B cell (primary cell): ENCODE data around the gene GRID1. TPM values are rescaled to one million over a fixed set of nuclear protein-coding genes. Genes with fewer than 3 reads are reported as not detected.

ENCODE experiments used
- ATAC-seq: fragments of 200-7000 bp; cut with Tn5 transposase; one replicate; pipeline ENCODE4 v1.10.0; 2021; ENCODE audit warnings: low read depth, mild to moderate bottlenecking, moderate number of reproducible peaks, moderate library complexity
- CTCF ChIA-PET: fragments of 350-600 bp; sonication (Branson Sonifier 250); formaldehyde crosslinking; loops from one replicate; lab custom pipeline; 2021; ENCODE audit warnings: antibody characterized with exemption, inconsistent platforms; lab: Charles Lee
- POLR2A ChIA-PET: fragments of 350-600 bp; sonication (Branson Sonifier 250); formaldehyde crosslinking; loops from one replicate; lab custom pipeline; 2021; ENCODE audit warnings: antibody characterized with exemption; lab: Charles Lee
- DNase-seq: peaks from one replicate; pipeline ENCODE4 v3.0.0; 2013
- H2AFZ ChIP-seq: 2 replicates; pipeline ENCODE4 v1.6.1; 2012; ENCODE audit warnings: mild to moderate bottlenecking, low read depth, low read length; ENCODE audit not compliant: insufficient read depth, poor library complexity, severe bottlenecking
- H3K27ac ChIP-seq, 2 donors: 1 replicate in 1 of 2; 2 replicates in 1 of 2; pipeline ENCODE4 v1.5.1; 2012 to 2013; ENCODE audit warnings: low read length in 2 of 2, mild to moderate bottlenecking in 2 of 2, moderate library complexity in 1 of 2
- H3K27me3 ChIP-seq, 4 experiments: fragments of 200-600 bp in 1 of 4; sonication (generic) in 1 of 4; replicated peaks in 1 of 4; 1 replicate in 2 of 4; 2 replicates in 2 of 4; pipeline versions ENCODE4 v1.6.1 to v1.7.0; 2013 to 2016; ENCODE audit warnings: low read length in 3 of 4, mild to moderate bottlenecking in 2 of 4, mixed read lengths in 1 of 4, moderate library complexity in 1 of 4; ENCODE audit not compliant: insufficient read depth in 4 of 4, control insufficient read depth in 3 of 4; ENCODE audit errors: control extremely low read depth in 1 of 4
- H3K36me3 ChIP-seq, 2 experiments: replicated peaks in 1 of 2; 1 replicate in 1 of 2; 2 replicates in 1 of 2; pipeline versions ENCODE4 v1.6.1 to v1.7.1; 2013; ENCODE audit warnings: low read length in 1 of 2; ENCODE audit not compliant: insufficient read depth in 2 of 2, control insufficient read depth in 1 of 2; ENCODE audit errors: control extremely low read depth in 1 of 2, extremely low read depth in 1 of 2
- H3K4me1 ChIP-seq, 2 donors: fragments of 200-600 bp in 1 of 2; sonication (generic) in 1 of 2; 1 replicate in 1 of 2; 2 replicates in 1 of 2; pipeline versions ENCODE4 v1.5.1 to v1.6.1; 2013 to 2017; ENCODE audit warnings: low read length in 2 of 2; ENCODE audit not compliant: control insufficient read depth in 2 of 2, insufficient read depth in 2 of 2
- H3K4me2 ChIP-seq: replicated peaks from 2 replicates; pipeline ENCODE3; 2012; ENCODE audit warnings: mild to moderate bottlenecking, low read depth, low read length; ENCODE audit not compliant: poor library complexity, severe bottlenecking
- H3K4me3 ChIP-seq, 5 experiments: fragments of 200-600 bp in 1 of 5; sonication (generic) in 1 of 5; 1 replicate in 3 of 5; 2 replicates in 2 of 5; pipeline versions ENCODE4 v1.5.1 to v1.7.0; 2011 to 2016; ENCODE audit warnings: low read length in 4 of 5, mild to moderate bottlenecking in 4 of 5, low read depth in 2 of 5, control low read depth in 1 of 5, moderate library complexity in 1 of 5; ENCODE audit not compliant: insufficient read depth in 1 of 5; ENCODE audit errors: control extremely low read depth in 1 of 5, extremely low read depth in 1 of 5
- H3K79me2 ChIP-seq: fragments of 200-600 bp; sonication (generic); one replicate; pipeline ENCODE4 v1.6.0; 2016; ENCODE audit warnings: low read length; ENCODE audit not compliant: control insufficient read depth, insufficient read depth
- H3K9ac ChIP-seq: fragments of 200-600 bp; sonication (generic); 2 replicates; pipeline ENCODE4 v1.6.1; 2017; ENCODE audit warnings: mild to moderate bottlenecking, low read length, moderate library complexity
- H3K9me3 ChIP-seq, 3 donors: one replicate each; pipeline versions ENCODE4 v1.6.1 to v1.7.1; 2013; ENCODE audit warnings: low read length in 2 of 3; ENCODE audit not compliant: control insufficient read depth in 2 of 3, insufficient read depth in 1 of 3; ENCODE audit errors: control extremely low read depth in 1 of 3
- H4K20me1 ChIP-seq: 2 replicates; pipeline ENCODE4 v1.6.0; 2012; ENCODE audit warnings: mild to moderate bottlenecking, low read length; ENCODE audit not compliant: insufficient read depth, control insufficient read depth, poor library complexity, severe bottlenecking
- H3K27ac Mint-ChIP-seq: one replicate; pipeline ENCODE4 v1.8.0; 2021; ENCODE audit warnings: mixed read lengths
- H3K27me3 Mint-ChIP-seq: one replicate; pipeline ENCODE4 v1.8.0; 2021; ENCODE audit warnings: mixed read lengths
- H3K4me1 Mint-ChIP-seq: one replicate; pipeline ENCODE4 v1.8.0; 2021; ENCODE audit warnings: mixed read lengths
- H3K4me3 Mint-ChIP-seq: one replicate; pipeline ENCODE4 v1.8.0; 2021; ENCODE audit warnings: mixed read lengths
- H3K9me3 Mint-ChIP-seq: one replicate; pipeline ENCODE4 v1.8.0; 2022; ENCODE audit warnings: mixed read lengths; ENCODE audit not compliant: insufficient read depth
- EZH2 ChIP-seq: IDR thresholded peaks from 2 replicates; pipeline ENCODE4 v1.6.1; 2012; ENCODE audit warnings: borderline replicate concordance, low read depth, mild to moderate bottlenecking, moderate library complexity, low read length; ENCODE audit not compliant: insufficient read depth, poor library complexity, severe bottlenecking
- WGBS: methylation state at CpG from one replicate; pipeline ENCODE4 v1.1.5; 2013; ENCODE audit warnings: missing lambda C conversion rate; ENCODE audit not compliant: insufficient coverage; 5-methylcytosine and 5-hydroxymethylcytosine counted together
- intact Hi-C: fragments of 100-400 bp; cut with micrococcal nuclease; formaldehyde crosslinking; loops from one replicate; pipeline ENCODE4 v1.10.0; 2022
- polyA plus RNA-seq: library from polyadenylated mRNA; depleted of rRNA; stranded (reverse); fragments of >200 nt; gene quantifications from 2 replicates; pipeline ENCODE4 v1.2.3, GENCODE V29; 2012
- total RNA-seq, 2 donors: library from RNA; stranded (reverse); fragments of 120-200 nt in 1 of 2; gene quantifications; 1 replicate in 1 of 2; 2 replicates in 1 of 2; pipeline versions ENCODE4 v1.2.3 to v1.2.4, GENCODE V29; 2013 to 2022
- TF ChIP-seq, protein P1 (sequence below): fragments of 200-600 bp; IDR thresholded peaks from one replicate; pipeline ENCODE4 v1.8.0; 2022; ENCODE audit warnings: antibody characterized with exemption, mild to moderate bottlenecking

Gene GRID1
- total and polyA plus RNA-seq, 2 donors (not counting 1 experiment from before 2014, with no cell fraction given): not detected

- no peaks in the 10 kb centered on the region for H3K36me3 ChIP-seq
- peaks cover 0 to 36% (median 11%) of the 10 kb centered on the region in 4 experiments for H3K27me3 ChIP-seq
- Mint-ChIP-seq H3K4me3 (no peak overlapping the region), H3K27ac (no peak overlapping the region), H3K27me3 (peaks cover 36% of the 10 kb centered on the region), H3K4me1 (peaks cover 29% of the 10 kb centered on the region), H3K9me3 (peaks cover 3% of the 10 kb centered on the region)
- H3K9ac ChIP-seq: no peak overlapping the region
- DNase-seq (no peak), ATAC-seq (no peak)
- no peak overlapping the region for H3K4me3 ChIP-seq
- H3K9me3 ChIP-seq: no peaks in the 10 kb centered on the region
- H4K20me1 ChIP-seq: no peaks in the 10 kb centered on the region
- ChIA-PET CTCF (interaction anchor here (0.6 to 2.2 kb wide), 4 partner anchors 13 to 570 kb away, joined by 3 to 6 read pairs (median 4); no protein-coding TSS in a partner anchor), POLR2A (no interaction called here)
- 90% methylated on average over 4 of the region's 5 CpGs for WGBS
- peaks cover 19 to 24% of the 10 kb centered on the region in 2 donors for H3K4me1 ChIP-seq
- no peak overlapping the region for H3K4me2 ChIP-seq
- H3K79me2 ChIP-seq: no peaks in the 10 kb centered on the region
- no peak overlapping the region for H3K27ac ChIP-seq
- no peak overlapping the region for H2AFZ ChIP-seq
- intact Hi-C loops: no loop called here
- TF ChIP-seq, protein P1, sequence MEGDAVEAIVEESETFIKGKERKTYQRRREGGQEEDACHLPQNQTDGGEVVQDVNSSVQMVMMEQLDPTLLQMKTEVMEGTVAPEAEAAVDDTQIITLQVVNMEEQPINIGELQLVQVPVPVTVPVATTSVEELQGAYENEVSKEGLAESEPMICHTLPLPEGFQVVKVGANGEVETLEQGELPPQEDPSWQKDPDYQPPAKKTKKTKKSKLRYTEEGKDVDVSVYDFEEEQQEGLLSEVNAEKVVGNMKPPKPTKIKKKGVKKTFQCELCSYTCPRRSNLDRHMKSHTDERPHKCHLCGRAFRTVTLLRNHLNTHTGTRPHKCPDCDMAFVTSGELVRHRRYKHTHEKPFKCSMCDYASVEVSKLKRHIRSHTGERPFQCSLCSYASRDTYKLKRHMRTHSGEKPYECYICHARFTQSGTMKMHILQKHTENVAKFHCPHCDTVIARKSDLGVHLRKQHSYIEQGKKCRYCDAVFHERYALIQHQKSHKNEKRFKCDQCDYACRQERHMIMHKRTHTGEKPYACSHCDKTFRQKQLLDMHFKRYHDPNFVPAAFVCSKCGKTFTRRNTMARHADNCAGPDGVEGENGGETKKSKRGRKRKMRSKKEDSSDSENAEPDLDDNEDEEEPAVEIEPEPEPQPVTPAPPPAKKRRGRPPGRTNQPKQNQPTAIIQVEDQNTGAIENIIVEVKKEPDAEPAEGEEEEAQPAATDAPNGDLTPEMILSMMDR: no peak
- no peak for TF ChIP-seq EZH2
These were observed 5.2 kb downstream of the GRID1 start for GRCh38 chr10:86361156-86362128.

- Histone ChIP-seq H3K79me2 (no peaks in the 10 kb centered on the region), H3K27me3 (peaks cover 0 to 33% (median 10%) of the 10 kb centered on the region in 4 experiments), H3K9me3 (no peaks in the 10 kb centered on the region), H3K9ac (no peak overlapping the region), H4K20me1 (no peaks in the 10 kb centered on the region), H3K36me3 (no peaks in the 10 kb centered on the region), H2AFZ (no peak overlapping the region), H3K27ac (no peak overlapping the region), H3K4me2 (no peak overlapping the region), H3K4me3 (no peak overlapping the region), H3K4me1 (peaks cover 20 to 26% of the 10 kb centered on the region in 2 donors)
- Mint-ChIP-seq H3K4me3 (no peak overlapping the region), H3K9me3 (peaks cover 5% of the 10 kb centered on the region), H3K27me3 (peaks cover 37% of the 10 kb centered on the region), H3K27ac (no peak overlapping the region), H3K4me1 (peaks cover 35% of the 10 kb centered on the region)
- ATAC-seq (no peak), DNase-seq (no peak)
- intact Hi-C loops: no loop called here
- no peak for TF ChIP-seq EZH2
- TF ChIP-seq, protein P1: no peak
- POLR2A ChIA-PET: no interaction called here
- CTCF ChIA-PET: interaction anchor here (1.1 to 2.2 kb wide), 2 partner anchors 14 to 225 kb away, joined by 3 to 6 read pairs; no protein-coding TSS in a partner anchor
- WGBS: 63% methylated on average over 5 of the region's 5 CpGs
These were observed 5.9 kb downstream of the GRID1 start for GRCh38 chr10:86360657-86361056.
